ENCODE measurements around the gene PRKCI. TPM values are rescaled to one million over a fixed set of nuclear protein-coding genes. Genes with fewer than 3 reads are reported as not detected.

The PRKCI gene
- total RNA-seq, 1 experiment from 2014 or later, result 25.2 TPM

DNA sequence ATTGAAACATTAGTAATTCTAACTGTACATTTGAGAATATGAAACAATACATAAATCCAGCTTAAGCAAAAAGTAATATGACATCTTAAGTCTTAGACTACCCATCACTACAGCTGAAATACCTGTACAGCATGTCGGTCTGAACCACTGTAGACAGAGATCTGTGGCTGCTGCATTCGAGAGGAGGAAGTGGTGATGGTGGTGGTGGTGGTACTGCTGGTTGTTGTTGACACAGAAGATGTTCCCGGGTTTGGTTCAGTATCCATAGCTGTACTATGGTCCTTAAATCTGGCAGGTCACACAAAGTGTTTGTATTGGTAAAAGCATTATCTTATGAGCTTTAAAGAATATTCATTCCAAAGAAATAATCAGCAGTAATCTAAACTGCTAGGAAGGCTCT is 43.6 kb upstream of the PRKCI start:
- ChIA-PET POLR2A (no interaction called here), RAD21 (ENCODE audit: low non-redundant PET in 1 of 2, low total read pairs in 2 of 2, uncharacterized antibody in 2 of 2, unreplicated experiment in 2 of 2) (no interaction called here), CTCF (no interaction called here)
- BruUV-seq (replicated peaks), result no TSS peak
- Histone ChIP-seq H3K27ac (ENCODE audit: low read depth, low read length) (no peak overlapping the region), H4K20me1 (ENCODE audit: insufficient read depth) (no peaks in the 10 kb centered on the region), H3K4me1 (ENCODE audit: control insufficient read depth in 1 of 2, insufficient read depth in 2 of 2, low read length in 2 of 2) (peaks cover 8 to 19% of the 10 kb centered on the region in 2 experiments), H3K79me2 (ENCODE audit: insufficient read depth, low read length) (peaks cover 60% of the 10 kb centered on the region), H3K36me3 (ENCODE audit: control insufficient read depth in 1 of 2, insufficient read depth in 2 of 2, low read length in 2 of 2) (peaks cover 21 to 32% of the 10 kb centered on the region in 2 experiments; a peak in 3 of 4 replicates), H3K9me2 (ENCODE audit: insufficient read depth) (no peaks in the 10 kb centered on the region), H2AFZ (ENCODE audit: low read depth, low read length, poor library complexity, severe bottlenecking) (no peak overlapping the region), H3K9ac (ENCODE audit: low read length) (no peak overlapping the region), H3K4me2 (ENCODE audit: low read length) (no peak overlapping the region), H3K4me3 (replicated peaks in 1 of 2; ENCODE audit: low read depth in 1 of 2, low read length in 2 of 2) (no peak overlapping the region), H3K9me3 (ENCODE audit: control insufficient read depth in 1 of 2, insufficient read depth in 1 of 2, low read depth in 1 of 2, low read length in 2 of 2) (no peaks in the 10 kb centered on the region), H3K27me3 (ENCODE audit: insufficient read depth, low read length) (no peaks in the 10 kb centered on the region)
- no peak for ATAC-seq
- no peak for TF ChIP-seq EZH2 (IDR thresholded peaks at IDR 0.05)
- TF ChIP-seq SIN3A (IDR thresholded peaks at IDR 0.05; ENCODE audit: low read depth), result no peak
- no peak for TF ChIP-seq CBX3 (IDR thresholded peaks at IDR 0.05; ENCODE audit: low read depth)
- no peak for TF ChIP-seq TCF7L2 (IDR thresholded peaks at IDR 0.05; ENCODE audit: borderline replicate concordance, extremely low read depth, insufficient read depth, insufficient read length)
- TF ChIP-seq, protein P1, sequence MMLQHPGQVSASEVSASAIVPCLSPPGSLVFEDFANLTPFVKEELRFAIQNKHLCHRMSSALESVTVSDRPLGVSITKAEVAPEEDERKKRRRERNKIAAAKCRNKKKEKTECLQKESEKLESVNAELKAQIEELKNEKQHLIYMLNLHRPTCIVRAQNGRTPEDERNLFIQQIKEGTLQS (IDR thresholded peaks at IDR 0.05), result no peak
- no peak for TF ChIP-seq ZBTB33 (IDR thresholded peaks at IDR 0.05; ENCODE audit: extremely low read depth, insufficient replicate concordance, low read length)
- no peak for TF ChIP-seq ZFX (IDR thresholded peaks at IDR 0.05)
- TF ChIP-seq EZH2phosphoT487 (IDR thresholded peaks at IDR 0.05; ENCODE audit: borderline replicate concordance), result no peak
- no peak for TF ChIP-seq MAX (IDR thresholded peaks at IDR 0.05)
- no peak for TF ChIP-seq FOSL1 (IDR thresholded peaks at IDR 0.05; ENCODE audit: low read depth)
- TF ChIP-seq POLR2AphosphoS5 (IDR thresholded peaks at IDR 0.05; ENCODE audit: low read depth, low read length), result no peak
- TF ChIP-seq YY1 (IDR thresholded peaks at IDR 0.05; ENCODE audit: extremely low read depth, insufficient replicate concordance, low read depth, low read length), result no peak
- TF ChIP-seq JUND (IDR thresholded peaks at IDR 0.05), result no peak
- no peak for TF ChIP-seq RAD21 (IDR thresholded peaks at IDR 0.05; ENCODE audit: low read depth)
- no peak for DNase-seq (ENCODE audit: low read depth, low spot score)
- intact Hi-C loops (cut with micrococcal nuclease), result no loop called here

Data from HCT116 (cell line).